ENCODE data around the gene SLC30A9.

SLC30A9 gene

GRCh38 chr4:41990365-41991111 is at the start of gene SLC30A9:
Gene SLC30A9, plus strand, starts transcription at chr4:41990530. Its CDS starts 122 bp downstream, at chr4:41990652.
- DNase-seq (ENCODE audit: low read depth), result peak; percentile 80

- no peak for DNase-seq (ENCODE audit: low read depth)
These were observed 49.5 kb upstream of the SLC30A9 start for GRCh38 chr4:41940834-41941233.

- no peak for DNase-seq (ENCODE audit: low read depth)
These were observed 46.8 kb upstream of the SLC30A9 start for GRCh38 chr4:41943506-41943905.

- no peak for DNase-seq (ENCODE audit: low read depth)
These were observed 46.2 kb upstream of the SLC30A9 start for GRCh38 chr4:41944089-41944488.

- DNase-seq (ENCODE audit: low read depth), result no peak
These were observed 40.8 kb upstream of the SLC30A9 start for GRCh38 chr4:41949531-41949930.

- DNase-seq (ENCODE audit: low read depth), result no peak
These were observed 32.7 kb upstream of the SLC30A9 start for GRCh38 chr4:41957634-41958033.

- DNase-seq (ENCODE audit: low read depth), result no peak
These were observed 27.2 kb upstream of the SLC30A9 start for GRCh38 chr4:41963105-41963504.

- DNase-seq (ENCODE audit: low read depth), result no peak
These were observed 25.9 kb upstream of the SLC30A9 start for GRCh38 chr4:41964401-41964800.

GRCh38 chr4:41967392-41967791 is 22.9 kb upstream of the SLC30A9 start:
- DNase-seq (ENCODE audit: low read depth), result no peak

- no peak for DNase-seq (ENCODE audit: low read depth)
These were observed 20.7 kb upstream of the SLC30A9 start for GRCh38 chr4:41969671-41970070.

GRCh38 chr4:41975341-41975740 is 15.0 kb upstream of the SLC30A9 start:
- no peak for DNase-seq (ENCODE audit: low read depth)

- DNase-seq (ENCODE audit: low read depth), result no peak
These were observed 13.4 kb upstream of the SLC30A9 start for GRCh38 chr4:41976775-41977516.

- no peak for DNase-seq (ENCODE audit: low read depth)
These were observed 12.6 kb upstream of the SLC30A9 start for GRCh38 chr4:41977709-41978108.

GRCh38 chr4:41981456-41981855 is 8.9 kb upstream of the SLC30A9 start, which contains the start of gene DCAF4L1:
Gene DCAF4L1, plus strand, starts transcription at chr4:41981756. Its CDS starts 37 bp downstream, at chr4:41981793.
- no peak for DNase-seq (ENCODE audit: low read depth)

- DNase-seq (ENCODE audit: low read depth), result no peak
These were observed 7.6 kb upstream of the SLC30A9 start for GRCh38 chr4:41982716-41983115.

- DNase-seq (ENCODE audit: low read depth), result no peak
These were observed 5.2 kb upstream of the SLC30A9 start for GRCh38 chr4:41985151-41985550.

- no peak for DNase-seq (ENCODE audit: low read depth)
These were observed 351 bp upstream of the SLC30A9 start for GRCh38 chr4:41989994-41990364.

- DNase-seq (ENCODE audit: low read depth), result no peak
These were observed 1.8 kb downstream of the SLC30A9 start for GRCh38 chr4:41991916-41992767.

- DNase-seq (ENCODE audit: low read depth), result no peak
These were observed 2.9 kb downstream of the SLC30A9 start for GRCh38 chr4:41992967-41993857.

GRCh38 chr4:41994461-41994985 is 4.2 kb downstream of the SLC30A9 start:
- DNase-seq (ENCODE audit: low read depth), result no peak

GRCh38 chr4:41998019-41998418 is 7.7 kb downstream of the SLC30A9 start:
- DNase-seq (ENCODE audit: low read depth), result no peak
